ENCODE results near the gene TRAF3IP1.

TRAF3IP1 gene

DNA sequence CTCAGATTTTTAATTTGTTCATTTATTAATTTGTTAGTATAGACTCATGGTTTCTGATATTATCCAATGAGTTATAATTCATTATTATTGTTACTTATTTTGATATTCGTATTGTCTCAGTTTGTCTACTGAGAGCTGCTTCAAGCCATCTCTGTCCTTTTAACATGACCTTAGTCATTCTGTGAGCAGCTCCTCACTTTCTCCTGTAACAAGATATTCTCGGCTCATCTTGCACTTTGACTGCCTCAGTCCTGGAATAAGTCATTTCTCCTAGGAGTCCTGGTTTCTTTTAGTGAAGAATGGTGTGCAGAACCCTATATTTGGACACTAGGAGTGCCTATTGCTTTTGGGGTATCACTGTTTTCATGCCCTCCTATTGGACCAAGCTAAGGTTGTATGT is 119.6 kb downstream of the TRAF3IP1 start:
- H3K79me2 ChIP-seq (ENCODE audit: control insufficient read depth, low read length) = peaks cover 75% of the 10 kb centered on the region
- H3F3A ChIP-seq (ENCODE audit: control insufficient read depth, insufficient read depth) = no peaks in the 10 kb centered on the region
- no peak for TF ChIP-seq EZH2phosphoT487 (IDR thresholded peaks at IDR 0.05; ENCODE audit: borderline replicate concordance, low read length)
- no peak for TF ChIP-seq CTCF (IDR thresholded peaks at IDR 0.05; ENCODE audit: low read depth, low read length, poor library complexity, severe bottlenecking)
- H3K27me3 ChIP-seq (ENCODE audit: control insufficient read depth, low read length) = no peaks in the 10 kb centered on the region
- no peaks in the 10 kb centered on the region for H4K20me1 ChIP-seq (ENCODE audit: control insufficient read depth, insufficient read depth, low read depth, low read length)
- no peak overlapping the region for H3K4me3 ChIP-seq (ENCODE audit: low read length)
- H3K4me2 ChIP-seq (ENCODE audit: low read length) = no peak overlapping the region
- no peaks in the 10 kb centered on the region for H3K9me2 ChIP-seq (replicated peaks; ENCODE audit: control insufficient read depth, low read length)
- no peaks in the 10 kb centered on the region for H3K4me1 ChIP-seq (ENCODE audit: control insufficient read depth, low read length)
- H3K9me3 ChIP-seq (ENCODE audit: control insufficient read depth, insufficient read depth, low read length) = no peaks in the 10 kb centered on the region
- no peak overlapping the region for H3K27ac ChIP-seq (ENCODE audit: low read depth, low read length)
- H3K36me3 ChIP-seq (ENCODE audit: control insufficient read depth, low read length) = peaks cover 70% of the 10 kb centered on the region

- no peak overlapping the region for H3K4me2 ChIP-seq (ENCODE audit: low read length)
- peaks cover 70% of the 10 kb centered on the region for H3K36me3 ChIP-seq (ENCODE audit: control insufficient read depth, low read length)
- no peaks in the 10 kb centered on the region for H3F3A ChIP-seq (ENCODE audit: control insufficient read depth, insufficient read depth)
These were observed 120.0 kb downstream of the TRAF3IP1 start for GRCh38 chr2:238440331-238440730.

GRCh38 chr2:238440767-238441166 is 120.4 kb downstream of the TRAF3IP1 start:
- Histone ChIP-seq H3K27me3 (ENCODE audit: control insufficient read depth, low read length) (no peaks in the 10 kb centered on the region), H3K9me3 (ENCODE audit: control insufficient read depth, insufficient read depth, low read length) (no peaks in the 10 kb centered on the region), H3K9me2 (replicated peaks; ENCODE audit: control insufficient read depth, low read length) (no peaks in the 10 kb centered on the region), H3F3A (ENCODE audit: control insufficient read depth, insufficient read depth) (no peaks in the 10 kb centered on the region), H3K36me3 (ENCODE audit: control insufficient read depth, low read length) (peaks cover 70% of the 10 kb centered on the region), H3K4me1 (ENCODE audit: control insufficient read depth, low read length) (no peaks in the 10 kb centered on the region), H4K20me1 (ENCODE audit: control insufficient read depth, insufficient read depth, low read depth, low read length) (no peaks in the 10 kb centered on the region), H3K4me2 (ENCODE audit: low read length) (no peak overlapping the region), H3K79me2 (ENCODE audit: control insufficient read depth, low read length) (peaks cover 68% of the 10 kb centered on the region), H3K27ac (ENCODE audit: low read depth, low read length) (no peak overlapping the region), H3K4me3 (ENCODE audit: low read length) (no peak overlapping the region)
- TF ChIP-seq CTCF (IDR thresholded peaks at IDR 0.05; ENCODE audit: low read depth, low read length, poor library complexity, severe bottlenecking) = no peak
- no peak for TF ChIP-seq EZH2phosphoT487 (IDR thresholded peaks at IDR 0.05; ENCODE audit: borderline replicate concordance, low read length)

More at GRCh38 chr2:238440331-238440730, 120.0 kb downstream of the TRAF3IP1 start:
- peaks cover 71% of the 10 kb centered on the region for H3K79me2 ChIP-seq (ENCODE audit: control insufficient read depth, low read length)
- H3K27me3 ChIP-seq (ENCODE audit: control insufficient read depth, low read length) = no peaks in the 10 kb centered on the region
- no peak overlapping the region for H3K27ac ChIP-seq (ENCODE audit: low read depth, low read length)
- H3K4me1 ChIP-seq (ENCODE audit: control insufficient read depth, low read length) = no peaks in the 10 kb centered on the region
- no peak overlapping the region for H3K4me3 ChIP-seq (ENCODE audit: low read length)
- H3K9me2 ChIP-seq (replicated peaks; ENCODE audit: control insufficient read depth, low read length) = no peaks in the 10 kb centered on the region
- TF ChIP-seq CTCF (IDR thresholded peaks at IDR 0.05; ENCODE audit: low read depth, low read length, poor library complexity, severe bottlenecking) (no peak), EZH2phosphoT487 (IDR thresholded peaks at IDR 0.05; ENCODE audit: borderline replicate concordance, low read length) (no peak)
- no peaks in the 10 kb centered on the region for H4K20me1 ChIP-seq (ENCODE audit: control insufficient read depth, insufficient read depth, low read depth, low read length)
- no peaks in the 10 kb centered on the region for H3K9me3 ChIP-seq (ENCODE audit: control insufficient read depth, insufficient read depth, low read length)
